Common myeloid progenitor, CD34-positive (primary cell): ENCODE results near the gene ENTPD5. TPM values are rescaled to one million over a fixed set of nuclear protein-coding genes. Genes with fewer than 3 reads are reported as not detected.

Experiments used
- CTCF ChIA-PET: fragments of 350-600 bp; sonication (Branson Sonifier 250); formaldehyde crosslinking; loops from one replicate; lab custom pipeline; 2021; ENCODE audit warnings: antibody characterized with exemption; lab: Charles Lee
- POLR2A ChIA-PET: fragments of 350-600 bp; sonication (Branson Sonifier 250); formaldehyde crosslinking; loops from one replicate; lab custom pipeline; 2021; ENCODE audit warnings: antibody characterized with exemption; lab: Charles Lee
- DNase-seq, 3 donors: peaks; one replicate each; pipeline versions ENCODE4 v3.0.0 to v3.0.0-alpha.2; 2013
- H3K27ac ChIP-seq, 2 experiments: 1 replicate in 1 of 2; 2 replicates in 1 of 2; pipeline ENCODE4 v1.7.0; 2013; ENCODE audit warnings: inconsistent platforms in 2 of 2, low read length in 2 of 2, mild to moderate bottlenecking in 2 of 2, low read depth in 1 of 2, moderate library complexity in 1 of 2; ENCODE audit not compliant: severe bottlenecking in 2 of 2, insufficient read depth in 1 of 2, poor library complexity in 1 of 2
- H3K27me3 ChIP-seq, 5 experiments: replicated peaks in 2 of 5; 1 replicate in 3 of 5; 2 replicates in 2 of 5; pipeline versions ENCODE4 v1.6.1 to v1.7.0; 2013; ENCODE audit warnings: low read length in 4 of 5, mild to moderate bottlenecking in 2 of 5, moderate library complexity in 2 of 5, inconsistent platforms in 1 of 5; ENCODE audit not compliant: insufficient read depth in 5 of 5, control insufficient read depth in 4 of 5
- H3K36me3 ChIP-seq, 4 experiments: 1 replicate in 2 of 4; 2 replicates in 2 of 4; pipeline versions ENCODE4 v1.6.1 to v1.7.0; 2013; ENCODE audit warnings: low read length in 3 of 4, control low read depth in 1 of 4, mild to moderate bottlenecking in 1 of 4; ENCODE audit not compliant: control insufficient read depth in 4 of 4, insufficient read depth in 4 of 4
- H3K4me1 ChIP-seq, 4 experiments: 1 replicate in 3 of 4; 2 replicates in 1 of 4; pipeline versions ENCODE4 v1.6.1 to v1.7.1; 2013; ENCODE audit warnings: low read length in 3 of 4, mild to moderate bottlenecking in 3 of 4, control low read depth in 1 of 4, inconsistent platforms in 1 of 4, moderate library complexity in 1 of 4; ENCODE audit not compliant: control insufficient read depth in 4 of 4, insufficient read depth in 4 of 4; ENCODE audit errors: control extremely low read depth in 1 of 4
- H3K4me3 ChIP-seq, 7 experiments: 1 replicate in 4 of 7; 2 replicates in 3 of 7; pipeline versions ENCODE4 v1.5.1 to v1.7.0; 2013; ENCODE audit warnings: mild to moderate bottlenecking in 7 of 7, low read length in 6 of 7, moderate library complexity in 6 of 7, inconsistent platforms in 2 of 7, low read depth in 2 of 7, control low read depth in 1 of 7; ENCODE audit not compliant: insufficient read depth in 4 of 7, control insufficient read depth in 1 of 7; ENCODE audit errors: extremely low read depth in 1 of 7
- H3K9me3 ChIP-seq, 5 experiments: 1 replicate in 4 of 5; 2 replicates in 1 of 5; pipeline versions ENCODE4 v1.6.1 to v1.7.1; 2013; ENCODE audit warnings: low read length in 4 of 5, mild to moderate bottlenecking in 2 of 5, inconsistent platforms in 1 of 5, low read depth in 1 of 5, moderate library complexity in 1 of 5; ENCODE audit not compliant: control insufficient read depth in 4 of 5, insufficient read depth in 2 of 5; ENCODE audit errors: control extremely low read depth in 1 of 5
- WGBS: methylation state at CpG from one replicate; pipeline ENCODE4 v1.1.5; 2013; ENCODE audit not compliant: insufficient coverage; 5-methylcytosine and 5-hydroxymethylcytosine counted together
- polyA plus RNA-seq: library from polyadenylated mRNA; unstranded; fragments of 120-200 nt; gene quantifications from one replicate; pipeline ENCODE4 v1.2.1, GENCODE V29; 2013

ENTPD5 gene
- polyA plus RNA-seq, result 10.6 TPM

GRCh38 chr14:74018586-74019407, at the start of gene ENTPD5, which contains the start of gene BBOF1:
Gene ENTPD5 (minus strand): TSS chr14:74019288. CDS start chr14:73988102, 31,186 bp downstream.
Gene BBOF1 (plus strand): TSS chr14:74019349. CDS start chr14:74019479, 130 bp downstream.
- ChIA-PET POLR2A (interaction anchor here (0.6 kb wide), 2 partner anchors 114 to 222 kb away, joined by 3 read pairs; no protein-coding TSS in a partner anchor), CTCF (interaction anchor here (0.8 to 1.6 kb wide), 4 partner anchors 13 to 64 kb away, joined by 3 read pairs; no protein-coding TSS in a partner anchor)
- peak; percentile 89 to 96 (median 93) for DNase-seq
- H3K9me3 ChIP-seq, result no peaks in the 10 kb centered on the region
- peak within 1 kb of the TSS; percentile 59 to 97 (median 94) for H3K4me3 ChIP-seq
- no peaks in the 10 kb centered on the region for H3K27me3 ChIP-seq
- H3K4me1 ChIP-seq, result peaks cover 5 to 30% (median 16%) of the 10 kb centered on the region in 4 experiments
- WGBS, result under 1% methylated on average over 81 of the region's 93 CpGs
- peaks cover 0 to 2% (median 0%) of the 10 kb centered on the region in 4 experiments for H3K36me3 ChIP-seq
- peak within 1 kb of the TSS; percentile 72 to 91 for H3K27ac ChIP-seq

- Histone ChIP-seq H3K9me3 (no peaks in the 10 kb centered on the region), H3K27me3 (no peaks in the 10 kb centered on the region), H3K36me3 (peaks cover 14 to 47% (median 18%) of the 10 kb centered on the region in 4 experiments), H3K4me3 (no peak overlapping the region), H3K27ac (no peak overlapping the region), H3K4me1 (no peaks in the 10 kb centered on the region)
- POLR2A ChIA-PET, result no interaction called here
- CTCF ChIA-PET, result interaction anchor here (0.6 to 2.1 kb wide), 2 partner anchors 24 to 34 kb away, joined by 4 to 5 read pairs; no protein-coding TSS in a partner anchor
- DNase-seq, result peak in 1 of 3 donors; percentile 24
- WGBS, result no CpG with 5 or more reads among the region's 3 CpGs
These were observed 46.9 kb upstream of the ENTPD5 start for GRCh38 chr14:74065746-74066575.

- H3K27me3 ChIP-seq, result no peaks in the 10 kb centered on the region
- no peak overlapping the region for H3K27ac ChIP-seq
- peaks cover 14 to 50% (median 18%) of the 10 kb centered on the region in 4 experiments for H3K36me3 ChIP-seq
- no peak overlapping the region for H3K4me3 ChIP-seq
- no peaks in the 10 kb centered on the region for H3K4me1 ChIP-seq
- no peaks in the 10 kb centered on the region for H3K9me3 ChIP-seq
- POLR2A ChIA-PET, result interaction anchor here (0.6 kb wide), 1 partner anchor 29 kb away, joined by 3 read pairs; no protein-coding TSS in a partner anchor
- no peak for DNase-seq
- CTCF ChIA-PET, result no interaction called here
- 100% methylated on average over 1 of the region's 3 CpGs for WGBS
These were observed 45.8 kb upstream of the ENTPD5 start for GRCh38 chr14:74064883-74065282.

GRCh38 chr14:74064426-74064825, 45.3 kb upstream of the ENTPD5 start:
- no peaks in the 10 kb centered on the region for H3K27me3 ChIP-seq
- DNase-seq, result no peak
- CTCF ChIA-PET, result no interaction called here

GRCh38 chr14:74062809-74063150, 43.7 kb upstream of the ENTPD5 start:
- DNase-seq, result no peak

More at GRCh38 chr14:74064426-74064825, 45.3 kb upstream of the ENTPD5 start:
- H3K36me3 ChIP-seq, result peaks cover 14 to 54% (median 19%) of the 10 kb centered on the region in 4 experiments
- no peaks in the 10 kb centered on the region for H3K9me3 ChIP-seq
- POLR2A ChIA-PET, result no interaction called here
- no peaks in the 10 kb centered on the region for H3K4me1 ChIP-seq
- H3K27ac ChIP-seq, result no peak overlapping the region
- H3K4me3 ChIP-seq, result no peak overlapping the region

DNA sequence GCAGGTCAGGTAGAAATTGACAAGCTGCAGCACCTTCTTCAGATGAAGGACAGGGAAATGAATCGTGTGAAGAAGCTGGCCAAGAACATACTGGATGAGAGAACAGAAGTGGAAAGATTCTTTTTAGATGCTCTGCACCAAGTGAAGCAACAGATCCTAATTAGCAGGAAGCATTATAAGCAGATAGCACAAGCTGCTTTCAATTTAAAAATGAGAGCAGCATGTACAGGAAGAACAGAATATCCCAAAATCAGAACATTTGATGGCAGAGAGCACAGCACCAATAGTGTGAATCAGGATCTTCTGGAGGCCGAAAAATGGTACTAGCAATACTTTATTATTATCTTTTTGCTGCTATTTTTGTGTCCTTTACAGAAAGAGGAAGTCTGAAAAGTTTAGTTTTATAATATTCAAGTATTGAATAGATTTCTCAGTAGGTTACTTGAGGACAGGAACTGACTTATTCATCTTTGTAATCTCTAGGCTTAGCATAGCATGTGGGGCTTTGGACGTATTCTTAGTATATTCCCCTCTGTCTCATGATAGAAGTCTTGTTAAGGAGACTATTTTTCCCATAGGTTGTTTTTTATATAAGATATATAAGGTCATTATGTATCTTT, 30.9 kb upstream of the ENTPD5 start:
- POLR2A ChIA-PET, result interaction anchor here (0.6 kb wide), 1 partner anchor 591 kb away, joined by 9 read pairs; no protein-coding TSS in a partner anchor
- no peaks in the 10 kb centered on the region for H3K27me3 ChIP-seq

More at GRCh38 chr14:74062809-74063150, 43.7 kb upstream of the ENTPD5 start:
- H3K4me1 ChIP-seq, result no peaks in the 10 kb centered on the region
- H3K4me3 ChIP-seq, result no peak overlapping the region
- CTCF ChIA-PET, result interaction anchor here (0.8 to 0.9 kb wide), 2 partner anchors 21 to 65 kb away, joined by 3 read pairs; partner anchors contain the start of gene ALDH6A1
- WGBS, result 100% methylated on average over 1 of the region's 2 CpGs
- no peaks in the 10 kb centered on the region for H3K9me3 ChIP-seq
- no peaks in the 10 kb centered on the region for H3K27me3 ChIP-seq
- peaks cover 14 to 59% (median 18%) of the 10 kb centered on the region in 4 experiments for H3K36me3 ChIP-seq
- H3K27ac ChIP-seq, result no peak overlapping the region
- POLR2A ChIA-PET, result no interaction called here

More for the DNA sequence above, 30.9 kb upstream of the ENTPD5 start:
- Histone ChIP-seq H3K4me3 (no peak overlapping the region), H3K27ac (no peak overlapping the region), H3K9me3 (no peaks in the 10 kb centered on the region), H3K36me3 (peaks cover 0 to 3% (median 0%) of the 10 kb centered on the region in 4 experiments), H3K4me1 (peaks cover 0 to 6% (median 1%) of the 10 kb centered on the region in 4 experiments)
- CTCF ChIA-PET, result interaction anchor here (1.7 to 2.0 kb wide), 2 partner anchors 11 to 18 kb away, joined by 4 to 5 read pairs; no protein-coding TSS in a partner anchor
- DNase-seq, result peak in 2 of 3 donors; percentile 35 to 59
- WGBS, result 44% methylated on average over 2 of the region's 3 CpGs
